Astrocyte (in vitro differentiated cells and primary cell): Measurements from ENCODE around the gene C4orf33.

Source experiments
- CTCF ChIP-seq: IDR thresholded peaks from 2 replicates; pipeline ENCODE4 v1.5.1; 2011; ENCODE audit warnings: low read depth, mild to moderate bottlenecking, inconsistent platforms, low read length, moderate library complexity; ENCODE audit not compliant: insufficient read depth
- EZH2 ChIP-seq: IDR thresholded peaks from 2 replicates; pipeline ENCODE4 v1.6.1; 2012; ENCODE audit warnings: mild to moderate bottlenecking, low read length, inconsistent platforms; ENCODE audit not compliant: insufficient read depth

- TF ChIP-seq CTCF (no peak), EZH2 (no peak)
Measured at GRCh38 chr4:129152350-129152749, 56.4 kb downstream of the C4orf33 start.
